Lower lobe of right lung (tissue), 2 donors: ENCODE results near the gene KCNT2. TPM values are rescaled to one million over a fixed set of nuclear protein-coding genes. Genes with fewer than 3 reads are reported as not detected.

Experiments
- ATAC-seq, 2 donors: fragments of 200-7000 bp; cut with Tn5 transposase; one replicate each; pipeline ENCODE4 v1.9.1; 2020 to 2022; ENCODE audit warnings: mild to moderate bottlenecking in 2 of 2, moderate library complexity in 2 of 2
- DNase-seq: peaks from one replicate; pipeline ENCODE4 v3.0.0-alpha.2; 2020
- H3K27ac ChIP-seq: fragments of 200-600 bp; one replicate; pipeline ENCODE4 v1.8.0; 2022
- H3K27me3 ChIP-seq: fragments of 200-600 bp; one replicate; pipeline ENCODE4 v1.8.0; 2022; ENCODE audit warnings: low read depth
- H3K36me3 ChIP-seq: fragments of 200-600 bp; one replicate; pipeline ENCODE4 v1.8.0; 2022; ENCODE audit warnings: mild to moderate bottlenecking
- H3K4me1 ChIP-seq: fragments of 200-600 bp; one replicate; pipeline ENCODE4 v1.8.0; 2022
- H3K4me3 ChIP-seq: fragments of 200-600 bp; one replicate; pipeline ENCODE4 v1.8.0; 2022; ENCODE audit warnings: mild to moderate bottlenecking
- H3K9me3 ChIP-seq: fragments of 200-600 bp; one replicate; pipeline ENCODE4 v1.8.0; 2022
- CTCF ChIP-seq: fragments of 200-600 bp; IDR thresholded peaks from one replicate; pipeline ENCODE4 v1.8.0; 2022; ENCODE audit warnings: antibody characterized with exemption, mild to moderate bottlenecking
- intact Hi-C: fragments of 100-400 bp; cut with DNase I; formaldehyde crosslinking; loops from one replicate; pipeline ENCODE4 v1.11.0; 2022
- total RNA-seq: library from RNA; stranded (reverse); fragmentation: NEBNext Ultra II Directional; extraction: Animal tissue kit (Norgen Biotek cat#: 25700); gene quantifications from one replicate; pipeline ENCODE4 v1.2.1, GENCODE V29; 2021
- donor health status: DM: no; HTN: yes; CAD: no; lungs with severe emphysema.

KCNT2 gene
- total RNA-seq, 1 donor from 2014 or later: 3.7 TPM

GRCh38 chr1:196440711-196441110, 167.5 kb downstream of the KCNT2 start:
- H3K9me3 ChIP-seq: no peaks in the 10 kb centered on the region
- no peaks in the 10 kb centered on the region for H3K27me3 ChIP-seq
- ATAC-seq (no peak), DNase-seq (no peak)
- no peak overlapping the region for H3K27ac ChIP-seq
- no peak overlapping the region for H3K4me3 ChIP-seq
- H3K36me3 ChIP-seq: no peaks in the 10 kb centered on the region
- intact Hi-C loops: no loop called here
- TF ChIP-seq CTCF: no peak
- no peaks in the 10 kb centered on the region for H3K4me1 ChIP-seq

- no peak overlapping the region for H3K4me3 ChIP-seq
- DNase-seq (no peak), ATAC-seq (no peak)
- no peak overlapping the region for H3K27ac ChIP-seq
- no peaks in the 10 kb centered on the region for H3K27me3 ChIP-seq
- intact Hi-C loops: no loop called here
- H3K9me3 ChIP-seq: no peaks in the 10 kb centered on the region
- TF ChIP-seq CTCF: no peak
- no peaks in the 10 kb centered on the region for H3K36me3 ChIP-seq
- H3K4me1 ChIP-seq: no peaks in the 10 kb centered on the region
Measured at GRCh38 chr1:196438329-196438728, 169.9 kb downstream of the KCNT2 start.

DNA sequence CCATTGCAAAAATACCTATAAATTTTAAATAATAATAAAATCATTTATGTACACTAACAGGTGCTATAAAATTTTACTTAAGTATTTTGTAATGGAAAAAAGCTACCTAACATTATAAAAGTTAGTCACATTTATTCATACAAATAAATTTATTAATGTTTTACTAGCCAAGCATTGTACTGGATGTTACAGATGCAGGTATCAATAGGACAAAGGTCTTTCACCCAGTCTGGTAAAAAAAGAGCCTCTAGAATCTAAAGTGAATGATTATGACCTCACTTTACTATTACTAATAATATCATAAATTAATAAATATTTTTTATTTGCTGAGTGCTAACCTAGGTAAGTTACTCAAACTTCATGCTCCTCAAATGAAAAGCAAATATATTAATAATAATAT, 170.6 kb downstream of the KCNT2 start:
- no peak for ATAC-seq
- no peaks in the 10 kb centered on the region for H3K27me3 ChIP-seq
- intact Hi-C loops: no loop called here
- no peaks in the 10 kb centered on the region for H3K36me3 ChIP-seq
- no peak for DNase-seq
- no peaks in the 10 kb centered on the region for H3K9me3 ChIP-seq
- no peak overlapping the region for H3K4me3 ChIP-seq
- H3K4me1 ChIP-seq: no peaks in the 10 kb centered on the region
- H3K27ac ChIP-seq: no peak overlapping the region
- no peak for TF ChIP-seq CTCF

DNA sequence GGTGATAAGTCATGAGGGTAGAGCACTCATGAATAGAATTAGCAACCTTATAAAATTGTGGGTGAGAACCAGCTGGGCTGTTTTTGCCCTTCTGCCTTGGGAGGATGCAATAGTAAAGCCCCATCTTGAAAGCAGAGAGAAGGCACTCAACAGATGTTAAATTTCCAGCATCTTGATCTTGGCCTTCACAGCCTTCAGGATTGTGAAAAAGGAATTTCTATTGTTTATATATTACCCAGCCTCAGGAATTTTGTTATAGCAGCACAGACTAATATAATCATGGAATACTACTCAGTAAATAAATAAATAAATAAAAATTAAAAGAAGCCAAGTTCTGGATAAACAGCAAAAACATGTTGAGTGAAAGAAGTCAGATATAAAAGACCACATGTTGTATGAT, 175.2 kb downstream of the KCNT2 start:
- intact Hi-C loops: no loop called here
- H3K4me1 ChIP-seq: no peaks in the 10 kb centered on the region
- H3K27me3 ChIP-seq: no peaks in the 10 kb centered on the region
- H3K4me3 ChIP-seq: no peak overlapping the region
- ATAC-seq (no peak), DNase-seq (no peak)
- H3K36me3 ChIP-seq: no peaks in the 10 kb centered on the region
- TF ChIP-seq CTCF: no peak
- H3K9me3 ChIP-seq: no peaks in the 10 kb centered on the region
- no peak overlapping the region for H3K27ac ChIP-seq

GRCh38 chr1:196427976-196428734, 180.1 kb downstream of the KCNT2 start:
- DNase-seq: no peak
- H3K4me1 ChIP-seq: no peaks in the 10 kb centered on the region
- no peak overlapping the region for H3K27ac ChIP-seq
- H3K4me3 ChIP-seq: no peak overlapping the region
- H3K9me3 ChIP-seq: no peaks in the 10 kb centered on the region
- TF ChIP-seq CTCF: no peak
- intact Hi-C loops: no loop called here
- H3K36me3 ChIP-seq: no peaks in the 10 kb centered on the region
- ATAC-seq: no peak
- H3K27me3 ChIP-seq: no peaks in the 10 kb centered on the region
